ENCODE measurements around the gene ADTRP. TPM values are rescaled to one million over a fixed set of nuclear protein-coding genes. Genes with fewer than 3 reads are reported as not detected.

The ADTRP gene
- total RNA-seq, 1 donor from 2014 or later, result 1.4 TPM

GRCh38 chr6:11730641-11731040, 48.0 kb downstream of the ADTRP start:
- no peaks in the 10 kb centered on the region for H3K36me3 Mint-ChIP-seq
- no peak overlapping the region for H3K4me3 Mint-ChIP-seq
- H3K4me1 Mint-ChIP-seq (ENCODE audit: unreplicated experiment), result peaks cover 16% of the 10 kb centered on the region
- TF ChIP-seq CTCF (conservative IDR thresholded peaks at IDR 0.05), result no peak
- H3K27ac Mint-ChIP-seq, result no peak overlapping the region
- H3K9me3 Mint-ChIP-seq, result no peaks in the 10 kb centered on the region
- no peak for DNase-seq (ENCODE audit: extremely low spot score, unreplicated experiment)
- H3K27me3 Mint-ChIP-seq, result peaks cover 3% of the 10 kb centered on the region

- Mint-ChIP-seq H3K9me3 (no peaks in the 10 kb centered on the region), H3K36me3 (no peaks in the 10 kb centered on the region), H3K4me3 (no peak overlapping the region), H3K4me1 (ENCODE audit: unreplicated experiment) (peaks cover 7% of the 10 kb centered on the region), H3K27ac (no peak overlapping the region), H3K27me3 (peaks cover 3% of the 10 kb centered on the region)
- no peak for TF ChIP-seq CTCF (conservative IDR thresholded peaks at IDR 0.05)
- no peak for DNase-seq (ENCODE audit: extremely low spot score, unreplicated experiment)
Observed at GRCh38 chr6:11729076-11729475, 49.5 kb downstream of the ADTRP start.

GRCh38 chr6:11727998-11728961, 50.3 kb downstream of the ADTRP start:
- Mint-ChIP-seq H3K36me3 (no peaks in the 10 kb centered on the region), H3K27me3 (no peaks in the 10 kb centered on the region), H3K4me3 (no peak overlapping the region), H3K4me1 (ENCODE audit: unreplicated experiment) (peaks cover 7% of the 10 kb centered on the region), H3K9me3 (no peaks in the 10 kb centered on the region), H3K27ac (no peak overlapping the region)
- DNase-seq (ENCODE audit: extremely low spot score, unreplicated experiment), result no peak
- TF ChIP-seq CTCF (conservative IDR thresholded peaks at IDR 0.05), result no peak

GRCh38 chr6:11727346-11727997, 51.1 kb downstream of the ADTRP start:
- no peaks in the 10 kb centered on the region for H3K9me3 Mint-ChIP-seq
- H3K4me1 Mint-ChIP-seq (ENCODE audit: unreplicated experiment), result peaks cover 7% of the 10 kb centered on the region

GRCh38 chr6:11724286-11724685, 54.3 kb downstream of the ADTRP start:
- H3K27ac Mint-ChIP-seq, result no peak overlapping the region
- DNase-seq (ENCODE audit: extremely low spot score, unreplicated experiment), result no peak
- H3K9me3 Mint-ChIP-seq, result peaks cover 6% of the 10 kb centered on the region
- H3K4me3 Mint-ChIP-seq, result no peak overlapping the region
- H3K36me3 Mint-ChIP-seq, result no peaks in the 10 kb centered on the region
- H3K4me1 Mint-ChIP-seq (ENCODE audit: unreplicated experiment), result no peaks in the 10 kb centered on the region
- no peak for TF ChIP-seq CTCF (conservative IDR thresholded peaks at IDR 0.05)
- H3K27me3 Mint-ChIP-seq, result no peaks in the 10 kb centered on the region

More at GRCh38 chr6:11727346-11727997, 51.1 kb downstream of the ADTRP start:
- Mint-ChIP-seq H3K4me3 (no peak overlapping the region), H3K36me3 (no peaks in the 10 kb centered on the region), H3K27ac (no peak overlapping the region), H3K27me3 (no peaks in the 10 kb centered on the region)
- TF ChIP-seq CTCF (conservative IDR thresholded peaks at IDR 0.05), result no peak
- DNase-seq (ENCODE audit: extremely low spot score, unreplicated experiment), result no peak

All from type B pancreatic cell (in vitro differentiated cells).